UCSD-AML1 (cell line): ENCODE results near the gene NHSL2.

Experiments
- DNase-seq: peaks from one replicate; lab custom pipeline; 2025; ENCODE audit not compliant: unreplicated experiment; lab: John Stamatoyannopoulos, UW

NHSL2 gene

GRCh38 chrX:71989768-71990426 is 79.3 kb downstream of the NHSL2 start:
- no peak for DNase-seq

GRCh38 chrX:71990518-71990917 is 79.9 kb downstream of the NHSL2 start:
- no peak for DNase-seq

- no peak for DNase-seq
Measured at GRCh38 chrX:71991164-71991563, 80.5 kb downstream of the NHSL2 start.

GRCh38 chrX:71992711-71993110 is 82.1 kb downstream of the NHSL2 start:
- DNase-seq = no peak

GRCh38 chrX:71993371-71993770 is 82.7 kb downstream of the NHSL2 start:
- DNase-seq = no peak

GRCh38 chrX:71994601-71995000 is 84.0 kb downstream of the NHSL2 start:
- DNase-seq = no peak

GRCh38 chrX:71995122-71995521 is 84.5 kb downstream of the NHSL2 start:
- no peak for DNase-seq

- no peak for DNase-seq
Measured at GRCh38 chrX:71996136-71996535, 85.5 kb downstream of the NHSL2 start.

GRCh38 chrX:71996826-71997225 is 86.2 kb downstream of the NHSL2 start:
- no peak for DNase-seq

- DNase-seq = no peak
Measured at GRCh38 chrX:71997320-71997719, 86.7 kb downstream of the NHSL2 start.

GRCh38 chrX:71998836-71999509 is 88.3 kb downstream of the NHSL2 start:
- DNase-seq = no peak

GRCh38 chrX:71999535-71999934 is 88.9 kb downstream of the NHSL2 start:
- no peak for DNase-seq

- no peak for DNase-seq
Measured at GRCh38 chrX:72001471-72001870, 90.8 kb downstream of the NHSL2 start.

- no peak for DNase-seq
Measured at GRCh38 chrX:72001906-72002305, 91.3 kb downstream of the NHSL2 start.

- DNase-seq = no peak
Measured at GRCh38 chrX:72002875-72003274, 92.2 kb downstream of the NHSL2 start.

GRCh38 chrX:72003811-72004750 is 93.4 kb downstream of the NHSL2 start:
- no peak for DNase-seq

GRCh38 chrX:72005046-72005445 is 94.4 kb downstream of the NHSL2 start:
- DNase-seq = no peak

GRCh38 chrX:72006461-72006860 is 95.8 kb downstream of the NHSL2 start:
- DNase-seq = no peak

- no peak for DNase-seq
Measured at GRCh38 chrX:72009731-72010130, 99.1 kb downstream of the NHSL2 start.

- no peak for DNase-seq
Measured at GRCh38 chrX:72011734-72012133, 101.1 kb downstream of the NHSL2 start.

GRCh38 chrX:72015383-72015782 is 104.7 kb downstream of the NHSL2 start:
- DNase-seq = no peak
